Mononuclear cell (primary cell): ENCODE measurements around the gene TMED4. TPM values are rescaled to one million over a fixed set of nuclear protein-coding genes. Genes with fewer than 3 reads are reported as not detected.

ENCODE experiments used
- H3K27me3 ChIP-seq: 2 replicates; pipeline ENCODE4 v1.6.0; 2011; ENCODE audit warnings: low read length, control low read depth; ENCODE audit not compliant: insufficient read depth
- H3K4me1 ChIP-seq: 2 replicates; pipeline ENCODE4 v1.5.1; 2011; ENCODE audit warnings: mild to moderate bottlenecking, low read length, control low read depth; ENCODE audit not compliant: insufficient read depth
- H3K4me3 ChIP-seq: 2 replicates; pipeline ENCODE4 v1.5.1; 2011; ENCODE audit warnings: mild to moderate bottlenecking, low read length, moderate library complexity
- H3K9me3 ChIP-seq: 2 replicates; pipeline ENCODE4 v1.5.1; 2011; ENCODE audit warnings: low read depth, mild to moderate bottlenecking, control low read depth, low read length
- total RNA-seq: library from RNA; depleted of rRNA; stranded (reverse); fragments of >200 nt; gene quantifications from one replicate; pipeline ENCODE4 v1.2.3, GENCODE V29; 2012

TMED4 gene
- total RNA-seq, 1 donor, result 81.5 TPM

DNA sequence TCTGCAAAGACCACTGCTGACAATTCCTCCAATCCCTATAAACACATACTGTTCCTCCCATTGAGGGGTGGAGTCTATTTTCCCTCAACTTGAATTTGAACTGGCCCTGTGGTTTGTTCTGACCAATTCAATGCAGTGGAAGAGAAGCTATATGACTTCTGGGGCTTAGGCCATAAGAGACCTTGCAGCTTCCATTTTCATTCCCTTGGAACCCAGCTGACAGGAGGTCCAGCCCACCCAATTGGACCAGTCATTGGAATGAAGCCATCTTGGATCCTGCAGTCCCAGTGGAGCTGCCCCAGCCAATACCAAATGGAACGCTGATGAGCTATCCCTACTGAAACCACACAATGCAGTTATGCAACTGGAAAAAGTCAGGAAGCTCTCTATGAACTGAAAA is 8.9 kb upstream of the TMED4 start:
- no peak overlapping the region for H3K4me3 ChIP-seq

DNA sequence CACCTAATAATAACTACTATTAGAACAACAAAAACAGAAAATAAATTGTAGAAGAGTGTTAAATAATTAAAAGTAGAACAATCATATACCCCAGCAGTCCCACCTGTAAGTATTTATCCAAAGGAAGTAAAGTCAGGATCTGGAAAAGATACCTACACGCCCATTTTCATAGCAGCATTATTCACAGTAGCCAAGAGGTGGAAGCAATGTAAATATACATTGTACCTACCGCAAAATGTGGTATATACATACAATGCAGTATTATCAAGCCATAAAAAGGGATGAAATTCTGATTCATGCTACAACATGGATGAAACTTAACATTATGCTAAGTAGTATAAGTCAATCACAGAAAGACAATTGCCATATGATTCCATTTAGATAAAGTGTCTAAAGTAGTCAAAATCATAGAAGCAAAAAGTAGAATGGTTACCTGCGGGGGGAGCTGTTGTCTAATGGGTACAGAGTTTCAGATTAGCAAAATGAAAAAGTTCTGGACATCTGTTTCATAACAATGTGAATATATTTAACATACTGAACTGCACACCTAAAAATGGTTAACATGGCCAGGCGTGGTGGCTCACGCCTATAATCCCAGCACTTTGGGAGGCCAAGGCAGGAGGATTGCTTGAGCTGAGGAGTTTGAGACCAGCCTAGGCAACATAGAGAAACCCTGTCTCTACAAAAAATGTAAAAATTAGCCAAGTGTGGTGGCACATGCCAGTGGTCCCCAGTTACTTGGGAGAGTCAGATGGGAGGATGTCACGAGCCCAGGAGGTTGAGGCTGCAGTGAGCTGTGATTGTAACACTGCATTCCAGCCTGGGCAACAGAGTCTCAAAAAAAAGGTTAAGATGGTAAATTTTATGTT is 6.0 kb upstream of the TMED4 start:
- H3K27me3 ChIP-seq, result no peaks in the 10 kb centered on the region
- H3K4me3 ChIP-seq, result no peak overlapping the region
- no peaks in the 10 kb centered on the region for H3K9me3 ChIP-seq
- H3K4me1 ChIP-seq, result peaks cover 5% of the 10 kb centered on the region

More for the DNA sequence above, 8.9 kb upstream of the TMED4 start:
- H3K27me3 ChIP-seq, result no peaks in the 10 kb centered on the region
- H3K4me1 ChIP-seq, result peaks cover 4% of the 10 kb centered on the region
- no peaks in the 10 kb centered on the region for H3K9me3 ChIP-seq

DNA sequence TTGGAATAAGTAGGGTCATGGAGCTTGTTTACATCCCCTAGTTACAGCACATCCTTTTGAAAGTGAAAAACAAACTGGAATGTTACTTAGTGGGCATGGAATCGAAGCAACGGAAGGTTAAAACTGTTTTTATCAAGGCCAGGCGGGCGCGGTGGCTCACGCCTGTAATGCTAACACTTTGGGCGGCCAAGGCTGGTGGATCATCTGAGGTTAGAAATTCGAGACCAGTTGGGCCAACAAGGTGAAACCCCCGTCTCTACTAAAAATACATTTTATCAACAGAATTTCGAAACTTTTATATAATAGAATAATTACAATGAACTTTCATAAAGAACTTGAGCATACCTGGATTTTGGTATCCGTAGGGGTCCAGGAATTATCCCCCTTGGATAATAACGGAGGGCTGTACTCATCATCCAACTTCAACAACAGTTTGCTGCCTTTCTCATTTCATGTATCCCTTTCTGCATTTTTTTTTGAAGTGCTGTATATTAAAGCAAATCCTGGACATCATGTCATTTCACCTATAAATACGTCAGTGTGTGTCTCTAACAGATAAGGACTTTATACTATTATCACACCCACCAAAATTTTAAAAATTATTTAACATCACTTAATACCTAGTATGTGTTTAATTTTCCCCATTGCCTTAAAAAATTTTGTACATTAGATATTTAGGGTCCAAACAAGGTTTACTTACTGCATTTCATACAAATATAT is 1.3 kb upstream of the TMED4 start:
- no peaks in the 10 kb centered on the region for H3K27me3 ChIP-seq
- H3K9me3 ChIP-seq, result no peaks in the 10 kb centered on the region
- H3K4me1 ChIP-seq, result peaks cover 27% of the 10 kb centered on the region
- H3K4me3 ChIP-seq, result peak overlapping the region; percentile 82

DNA sequence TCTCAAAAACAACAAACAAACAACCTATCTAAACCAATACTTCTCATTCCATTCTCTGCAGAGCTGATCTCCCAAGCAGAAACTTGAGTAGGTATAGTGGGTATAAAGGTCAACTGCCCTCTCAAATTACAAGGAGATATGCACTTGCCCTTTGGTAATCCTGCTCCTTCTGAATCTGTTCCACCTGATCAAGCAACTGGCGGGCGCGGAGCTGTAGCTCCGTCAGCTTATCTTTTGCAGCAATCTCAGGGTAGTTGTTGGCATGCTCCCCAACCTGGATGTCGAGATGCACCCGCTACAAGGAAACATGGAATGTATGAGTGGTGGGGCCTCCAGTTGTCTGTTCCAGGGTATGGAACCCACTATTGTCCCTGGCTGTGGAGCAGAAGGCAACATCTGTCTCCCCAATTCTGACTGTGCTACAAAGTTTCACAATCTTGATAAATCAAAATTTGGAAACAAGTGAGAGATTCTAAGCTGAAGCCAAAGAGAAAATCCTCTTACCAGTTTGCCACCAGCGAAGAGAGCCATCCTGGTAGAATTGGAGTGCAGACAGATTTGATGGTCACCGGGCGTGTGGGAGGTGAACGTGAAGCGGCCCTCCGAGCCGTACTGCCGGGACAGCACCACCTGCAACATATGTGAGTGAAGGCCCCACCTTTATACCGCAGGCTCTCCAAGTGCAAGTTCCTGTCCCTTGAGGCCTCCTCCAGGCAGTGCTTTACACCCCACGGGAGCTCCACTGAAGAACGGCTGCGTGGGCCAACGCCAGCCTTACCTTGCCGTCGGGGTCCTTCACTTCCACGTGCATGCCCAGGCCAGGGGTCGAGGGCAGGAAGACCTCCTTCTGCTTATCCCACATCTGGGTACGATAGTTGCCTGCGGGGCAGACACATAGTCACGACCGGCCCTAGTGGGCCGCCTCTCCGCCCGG is 819 bp downstream of the TMED4 start:
- Histone ChIP-seq H3K27me3 (no peaks in the 10 kb centered on the region), H3K9me3 (no peaks in the 10 kb centered on the region), H3K4me1 (peaks cover 25% of the 10 kb centered on the region), H3K4me3 (peak overlapping the region; percentile 82)

DNA sequence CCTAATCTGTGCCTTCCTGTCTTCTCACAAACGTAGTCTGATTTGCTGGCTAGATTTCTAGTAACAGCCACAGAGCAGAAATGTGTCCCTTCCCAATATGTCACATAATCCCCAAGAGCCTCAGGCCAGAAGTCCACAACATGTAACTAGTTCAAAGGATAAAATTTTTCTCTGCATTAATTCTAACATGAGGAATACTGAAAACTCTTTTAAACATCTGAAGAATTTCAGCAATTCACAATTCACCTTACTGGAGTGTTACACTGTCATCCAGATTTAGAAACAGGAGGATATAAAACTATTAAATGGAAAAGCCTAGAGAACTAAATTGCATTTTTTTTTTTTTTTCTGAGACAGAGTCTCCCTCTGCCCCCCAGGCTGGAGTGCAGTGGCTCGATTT is 5.8 kb downstream of the TMED4 start:
- Histone ChIP-seq H3K4me3 (no peak overlapping the region), H3K9me3 (no peaks in the 10 kb centered on the region), H3K27me3 (no peaks in the 10 kb centered on the region), H3K4me1 (peaks cover 39% of the 10 kb centered on the region)

DNA sequence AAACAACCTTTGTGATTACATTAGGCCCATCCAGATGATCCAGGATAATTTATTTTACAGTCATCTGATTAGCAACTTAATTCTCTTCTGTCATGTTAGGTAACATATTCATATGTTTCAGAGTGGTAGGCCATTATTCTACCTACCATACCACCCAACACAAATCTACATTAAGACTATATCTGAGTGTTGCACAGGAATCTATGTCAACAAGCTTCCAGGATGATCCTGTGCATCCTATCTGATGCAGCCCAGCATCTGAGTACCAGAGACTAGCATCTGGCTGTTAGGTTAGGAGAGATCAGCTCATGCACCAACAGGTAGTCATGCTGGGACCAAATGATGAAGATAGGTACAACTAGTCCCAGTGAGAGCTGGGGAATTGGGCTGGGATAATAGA is 7.0 kb downstream of the TMED4 start:
- Histone ChIP-seq H3K27me3 (no peaks in the 10 kb centered on the region), H3K4me1 (peaks cover 27% of the 10 kb centered on the region), H3K4me3 (no peak overlapping the region), H3K9me3 (no peaks in the 10 kb centered on the region)

DNA sequence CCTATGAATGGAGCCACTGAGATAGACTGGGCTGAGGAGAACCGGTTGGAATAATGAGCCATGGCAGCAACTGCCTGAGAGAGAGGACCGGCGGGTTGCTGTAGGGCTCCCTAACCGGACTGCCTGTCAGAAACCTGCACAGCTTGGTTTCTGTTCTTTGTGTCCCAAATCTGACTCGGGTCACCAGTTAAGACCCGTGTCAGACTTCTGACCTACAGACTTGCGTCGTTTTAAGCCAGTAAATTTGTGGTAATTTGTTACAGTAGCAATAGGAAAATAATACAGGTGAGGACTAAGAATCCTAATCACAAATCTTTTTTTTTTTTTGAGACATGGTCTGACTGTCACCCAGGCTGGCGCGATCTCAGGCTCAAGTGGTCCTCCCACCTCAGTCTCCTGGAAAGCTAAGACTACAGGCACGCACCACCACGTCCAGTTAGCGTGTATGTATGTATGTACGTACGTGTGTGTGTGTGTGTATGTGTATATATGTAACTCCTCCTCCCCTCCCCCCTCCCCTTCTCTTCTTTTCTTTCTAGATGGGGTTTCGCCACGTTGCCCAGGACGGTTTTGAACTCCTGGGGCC is 7.7 kb downstream of the TMED4 start:
- Histone ChIP-seq H3K9me3 (no peaks in the 10 kb centered on the region), H3K4me3 (peak overlapping the region; percentile 65), H3K4me1 (peaks cover 26% of the 10 kb centered on the region), H3K27me3 (no peaks in the 10 kb centered on the region)

DNA sequence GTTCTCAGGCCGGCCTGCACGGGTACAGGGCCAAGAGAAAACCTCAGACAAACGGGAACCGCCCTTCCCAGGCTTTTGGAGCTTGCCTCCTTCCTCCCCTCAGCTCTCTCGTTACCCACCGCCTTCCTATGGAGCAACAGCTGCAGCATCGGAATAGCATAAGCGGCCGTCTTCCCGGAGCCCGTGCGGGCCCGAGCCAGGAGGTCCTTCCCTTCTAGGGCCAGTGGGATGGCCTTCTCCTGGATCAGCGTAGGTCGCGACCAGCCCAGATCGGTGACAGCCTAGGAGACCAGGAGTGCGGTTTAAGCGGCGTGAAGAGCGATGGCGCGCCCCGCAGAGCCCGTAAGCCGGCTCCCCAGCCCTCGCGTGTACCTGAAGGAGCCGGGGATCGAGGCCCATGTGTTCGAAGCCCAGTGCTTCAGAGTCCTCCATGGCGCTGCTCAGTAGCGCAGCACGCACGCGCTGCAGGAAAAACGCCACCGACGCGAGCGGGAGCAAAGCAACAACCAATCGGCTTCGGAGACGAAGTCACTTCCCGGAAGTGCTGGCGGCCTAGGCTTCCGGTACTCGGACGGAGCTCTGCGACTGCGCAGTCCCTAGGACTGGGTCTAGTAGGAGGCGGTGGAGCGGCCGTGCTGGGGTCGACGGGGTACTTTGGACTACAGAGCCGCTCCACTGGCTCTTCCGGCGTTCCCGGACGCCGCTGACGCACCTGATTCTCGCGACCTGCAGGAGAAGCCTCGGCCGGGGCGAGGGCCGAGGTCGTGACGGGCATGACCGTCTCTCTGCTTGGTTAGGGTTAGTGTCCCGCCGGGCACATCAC is 8.4 kb downstream of the TMED4 start, which contains the start of gene DDX56:
DDX56 (minus strand) TSS at position 445 of the 823 bp plus-strand sequence; CDS start at position 432, 13 bp downstream.
- no peaks in the 10 kb centered on the region for H3K9me3 ChIP-seq
- H3K4me1 ChIP-seq, result peaks cover 26% of the 10 kb centered on the region
- H3K27me3 ChIP-seq, result no peaks in the 10 kb centered on the region
- H3K4me3 ChIP-seq, result peak within 1 kb of the TSS; percentile 65

DNA sequence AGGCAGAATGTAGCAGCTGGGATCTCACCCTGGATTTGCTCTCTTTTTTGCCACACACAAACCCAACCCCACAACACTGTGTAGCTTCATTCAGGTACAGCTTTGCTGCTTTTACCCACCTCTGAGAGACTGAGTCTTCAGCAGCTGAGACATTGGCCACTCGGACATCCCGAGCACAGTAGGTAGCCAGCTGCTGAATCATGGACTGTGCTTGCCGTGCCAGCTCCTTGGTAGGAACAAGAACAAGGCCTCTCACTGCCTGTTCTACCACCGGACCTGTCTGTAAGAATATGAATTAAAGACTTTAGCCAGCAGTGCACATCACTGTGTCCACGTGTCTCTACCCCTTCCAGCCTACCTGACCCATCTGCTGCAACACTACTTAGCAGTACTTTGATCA is 9.3 kb downstream of the TMED4 start:
- Histone ChIP-seq H3K27me3 (no peaks in the 10 kb centered on the region), H3K9me3 (no peaks in the 10 kb centered on the region), H3K4me3 (peak overlapping the region; percentile 65), H3K4me1 (peaks cover 26% of the 10 kb centered on the region)

DNA sequence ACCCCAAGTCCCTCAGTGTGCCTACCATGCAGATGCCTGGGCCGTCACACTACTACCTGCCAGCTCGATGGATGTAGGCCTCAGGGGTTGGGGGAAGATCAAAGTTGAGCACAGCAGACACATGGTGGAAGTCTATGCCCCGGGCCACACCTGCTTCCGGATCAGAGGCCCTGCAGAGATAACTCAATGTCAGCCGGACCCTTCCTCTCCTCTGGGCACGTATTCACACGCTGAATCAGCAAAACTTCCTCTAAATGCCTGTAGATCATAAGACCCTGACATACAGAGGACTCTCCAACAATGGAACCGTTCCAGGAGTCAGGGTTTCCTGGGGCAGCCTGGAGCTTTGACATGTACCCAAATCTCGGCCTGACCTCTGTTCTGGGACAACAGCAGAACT is 12.1 kb downstream of the TMED4 start:
- peaks cover 26% of the 10 kb centered on the region for H3K4me1 ChIP-seq
- no peaks in the 10 kb centered on the region for H3K27me3 ChIP-seq
- no peaks in the 10 kb centered on the region for H3K9me3 ChIP-seq
- H3K4me3 ChIP-seq, result no peak overlapping the region

DNA sequence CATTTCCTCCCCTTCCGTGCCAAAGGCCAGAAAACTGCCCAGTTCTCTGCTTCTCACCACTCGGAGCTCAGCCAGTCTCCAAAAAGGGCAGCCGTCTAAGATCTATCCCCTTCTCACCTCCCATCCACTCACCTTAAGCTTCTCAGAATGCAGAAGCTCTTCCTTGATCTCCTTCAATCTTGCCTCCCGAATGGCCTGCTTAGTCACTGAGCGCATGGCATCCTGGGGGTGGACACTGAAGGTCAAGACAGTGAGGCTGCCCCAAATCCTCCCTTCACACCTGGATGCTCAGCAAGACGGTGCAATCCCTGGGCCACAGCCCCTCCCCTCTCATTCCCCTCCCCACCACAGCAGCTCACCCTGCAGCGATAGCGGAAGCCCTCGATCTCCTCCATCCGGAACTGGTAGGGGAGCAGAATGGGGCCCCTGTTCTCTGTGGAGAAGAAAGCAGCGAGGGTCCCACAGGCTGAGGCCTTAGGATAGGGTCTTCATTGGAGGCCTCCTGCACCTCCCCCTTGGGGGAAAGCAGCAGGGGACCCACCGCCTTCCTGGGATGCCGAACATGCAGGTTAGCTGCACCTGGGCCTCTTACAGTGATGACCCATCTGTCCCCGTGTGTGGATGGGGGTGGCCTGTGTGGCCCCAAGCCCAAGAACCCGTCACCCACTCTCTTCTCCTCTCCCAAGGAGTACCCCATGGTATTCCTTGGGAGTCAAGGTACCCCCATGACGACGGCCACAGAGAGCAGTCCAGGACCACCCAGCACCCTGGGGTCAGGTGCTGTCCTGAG is 13.1 kb downstream of the TMED4 start:
- Histone ChIP-seq H3K4me1 (peaks cover 17% of the 10 kb centered on the region), H3K4me3 (no peak overlapping the region), H3K27me3 (no peaks in the 10 kb centered on the region), H3K9me3 (no peaks in the 10 kb centered on the region)

DNA sequence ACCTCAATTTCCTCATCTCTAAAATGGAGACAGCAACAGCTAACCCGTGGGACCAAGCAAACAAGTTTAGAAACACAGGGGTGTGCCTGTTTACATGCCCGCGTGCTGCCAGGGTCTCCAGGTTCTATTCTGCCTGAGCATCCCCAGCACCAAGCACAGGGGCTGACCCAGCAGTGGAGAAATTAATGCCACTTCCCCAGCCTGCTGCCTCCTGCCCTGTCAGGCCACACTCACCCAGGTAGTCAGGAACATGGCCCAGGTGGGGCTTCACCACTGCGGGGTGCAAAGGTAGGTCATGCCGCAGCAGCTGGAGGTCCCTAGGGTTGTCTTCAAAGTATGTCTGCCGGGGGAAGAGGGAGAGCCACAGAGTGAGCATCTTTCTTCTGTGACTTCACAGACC is 14.1 kb downstream of the TMED4 start:
- H3K9me3 ChIP-seq, result no peaks in the 10 kb centered on the region
- H3K27me3 ChIP-seq, result no peaks in the 10 kb centered on the region
- H3K4me3 ChIP-seq, result no peak overlapping the region
- peaks cover 10% of the 10 kb centered on the region for H3K4me1 ChIP-seq

DNA sequence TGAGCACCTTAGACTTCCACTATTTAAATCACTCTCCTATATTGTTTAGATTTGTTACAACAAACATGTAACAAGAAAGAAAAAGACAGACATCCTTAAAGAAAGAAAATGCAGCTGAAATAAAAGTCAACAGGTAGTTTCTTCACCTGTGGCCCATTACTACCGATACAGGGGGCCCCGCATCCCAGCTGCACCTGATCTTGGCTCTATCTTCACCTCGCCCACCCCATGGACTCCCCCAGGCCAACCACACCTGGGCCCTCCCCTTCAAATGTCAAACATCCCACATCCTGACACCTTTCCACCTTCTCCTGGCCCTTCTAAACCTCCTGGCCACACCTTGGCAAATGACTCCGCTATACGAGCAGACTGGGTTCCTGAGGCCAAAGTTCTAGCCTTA is 15.4 kb downstream of the TMED4 start:
- Histone ChIP-seq H3K4me3 (no peak overlapping the region), H3K9me3 (no peaks in the 10 kb centered on the region), H3K4me1 (no peaks in the 10 kb centered on the region), H3K27me3 (no peaks in the 10 kb centered on the region)
